Fibroblast of gingiva (primary cell): Measurements from ENCODE around the gene TCP11.
"Not testable (repeated sequence)": the region's sequence is repeated elsewhere in the genome, so short reads cannot be mapped to it uniquely, and the experiment has no call there.

Experiments used
- DNase-seq: peaks from one replicate; pipeline ENCODE4 v3.0.0-alpha.2; 2011; ENCODE audit warnings: low read depth

The TCP11 gene

GRCh38 chr6:35146453-35146852 is 5.3 kb upstream of the TCP11 start:
- peak; percentile 45 for DNase-seq

- DNase-seq, result peak; percentile 27
Observed at GRCh38 chr6:35145757-35146156, 4.6 kb upstream of the TCP11 start.

- peak; percentile 39 for DNase-seq
Observed at GRCh38 chr6:35142588-35143569, 1.7 kb upstream of the TCP11 start.

GRCh38 chr6:35140639-35141006 is 516 bp downstream of the TCP11 start:
- no peak for DNase-seq

GRCh38 chr6:35139924-35140638 is 1.1 kb downstream of the TCP11 start:
- DNase-seq, result peak; percentile 61

GRCh38 chr6:35139470-35139869 is 1.7 kb downstream of the TCP11 start:
- DNase-seq, result no peak

GRCh38 chr6:35138191-35138590 is 2.9 kb downstream of the TCP11 start:
- not testable (repeated sequence) for DNase-seq

- no peak for DNase-seq
Observed at GRCh38 chr6:35136185-35136584, 5.0 kb downstream of the TCP11 start.

- no peak for DNase-seq
Observed at GRCh38 chr6:35128496-35128895, 12.6 kb downstream of the TCP11 start.

GRCh38 chr6:35128042-35128441 is 13.1 kb downstream of the TCP11 start:
- DNase-seq, result no peak

GRCh38 chr6:35124356-35124755 is 16.8 kb downstream of the TCP11 start:
- no peak for DNase-seq

GRCh38 chr6:35120746-35121145 is 20.4 kb downstream of the TCP11 start:
- DNase-seq, result no peak

GRCh38 chr6:35108309-35108885 is 32.7 kb downstream of the TCP11 start:
- DNase-seq, result no peak

- not testable (repeated sequence) for DNase-seq
Observed at GRCh38 chr6:35107761-35108160, 33.4 kb downstream of the TCP11 start.

GRCh38 chr6:35107208-35107607 is 33.9 kb downstream of the TCP11 start:
- DNase-seq, result not testable (repeated sequence)

- DNase-seq, result not testable (repeated sequence)
Observed at GRCh38 chr6:35106061-35106460, 35.1 kb downstream of the TCP11 start.

- DNase-seq, result no peak
Observed at GRCh38 chr6:35105078-35105477, 36.1 kb downstream of the TCP11 start.

- no peak for DNase-seq
Observed at GRCh38 chr6:35099116-35099515, 42.0 kb downstream of the TCP11 start.

GRCh38 chr6:35096129-35096862 is 44.8 kb downstream of the TCP11 start:
- peak; percentile 51 for DNase-seq

- no peak for DNase-seq
Observed at GRCh38 chr6:35094183-35094582, 47.0 kb downstream of the TCP11 start.

- DNase-seq, result no peak
Observed at GRCh38 chr6:35093783-35094182, 47.4 kb downstream of the TCP11 start.

GRCh38 chr6:35093118-35093445 is 48.1 kb downstream of the TCP11 start:
- peak; percentile 65 for DNase-seq
